Stromal cell of bone marrow (primary cell): ENCODE results near the gene TBC1D17.

Source experiments
- DNase-seq: peaks from one replicate; pipeline ENCODE4 v3.0.0-alpha.2; 2012; ENCODE audit warnings: low read depth

Gene TBC1D17

GRCh38 chr19:49877020-49877878 is at the start of gene TBC1D17, which contains the start of gene AKT1S1:
Gene TBC1D17, plus strand, starts transcription at chr19:49877702. Its CDS starts 22 bp downstream, at chr19:49877724.
Gene AKT1S1, minus strand, starts transcription at chr19:49877355. Its CDS starts 4,060 bp downstream, at chr19:49873295.
- DNase-seq = peak; percentile 99

GRCh38 chr19:49829200-49829599 is 48.3 kb upstream of the TBC1D17 start:
- no peak for DNase-seq

GRCh38 chr19:49829721-49830120 is 47.8 kb upstream of the TBC1D17 start:
- no peak for DNase-seq

GRCh38 chr19:49830766-49831165 is 46.7 kb upstream of the TBC1D17 start:
- DNase-seq = no peak

GRCh38 chr19:49831592-49831991 is 45.9 kb upstream of the TBC1D17 start:
- DNase-seq = no peak

- DNase-seq = no peak
These were observed 44.9 kb upstream of the TBC1D17 start for GRCh38 chr19:49832556-49832955.

GRCh38 chr19:49833599-49833998 is 43.9 kb upstream of the TBC1D17 start:
- no peak for DNase-seq

GRCh38 chr19:49835562-49835961 is 41.9 kb upstream of the TBC1D17 start:
- no peak for DNase-seq

GRCh38 chr19:49836176-49837008 is 41.1 kb upstream of the TBC1D17 start:
- DNase-seq = no peak

- no peak for DNase-seq
These were observed 40.5 kb upstream of the TBC1D17 start for GRCh38 chr19:49837009-49837310.

GRCh38 chr19:49837425-49837824 is 40.1 kb upstream of the TBC1D17 start:
- no peak for DNase-seq

- DNase-seq = no peak
These were observed 38.5 kb upstream of the TBC1D17 start for GRCh38 chr19:49838885-49839588.

- DNase-seq = no peak
These were observed 37.8 kb upstream of the TBC1D17 start for GRCh38 chr19:49839713-49840112.

- no peak for DNase-seq
These were observed 37.2 kb upstream of the TBC1D17 start for GRCh38 chr19:49840321-49840720.

GRCh38 chr19:49840736-49841249 is 36.7 kb upstream of the TBC1D17 start:
- DNase-seq = no peak

GRCh38 chr19:49843265-49843664 is 34.2 kb upstream of the TBC1D17 start:
- no peak for DNase-seq

GRCh38 chr19:49844138-49845095 is 33.1 kb upstream of the TBC1D17 start:
- DNase-seq = no peak

GRCh38 chr19:49845414-49845813 is 32.1 kb upstream of the TBC1D17 start:
- DNase-seq = no peak

GRCh38 chr19:49846408-49846807 is 31.1 kb upstream of the TBC1D17 start:
- DNase-seq = no peak

GRCh38 chr19:49847731-49848696 is 29.5 kb upstream of the TBC1D17 start:
- peak; percentile 71 for DNase-seq
